ENCODE data around the gene SLC22A13.
"Not testable (repeated sequence)": the region's sequence is repeated elsewhere in the genome, so short reads cannot be mapped to it uniquely, and the experiment has no call there.

The SLC22A13 gene

DNA sequence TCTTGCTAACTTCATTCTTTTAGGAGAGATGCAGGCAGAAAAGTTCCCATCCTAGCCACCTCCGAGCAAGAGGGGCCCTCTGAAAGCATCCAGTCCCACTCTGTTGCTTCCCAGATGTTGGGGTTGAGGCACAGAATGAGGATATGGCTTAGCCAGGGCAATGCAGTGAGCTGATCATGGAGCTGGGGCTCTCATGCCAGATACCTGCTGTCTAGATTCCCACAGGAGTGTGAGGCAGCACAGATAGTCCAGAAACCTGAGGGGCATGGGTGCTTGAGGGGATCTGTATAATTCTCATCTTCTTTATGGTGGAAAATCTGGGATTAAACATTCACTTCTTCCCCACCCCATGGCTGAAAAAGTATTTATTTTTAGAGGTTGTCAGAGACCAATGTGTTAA, 1.2 kb downstream of the SLC22A13 start:
- no peak for DNase-seq

DNA sequence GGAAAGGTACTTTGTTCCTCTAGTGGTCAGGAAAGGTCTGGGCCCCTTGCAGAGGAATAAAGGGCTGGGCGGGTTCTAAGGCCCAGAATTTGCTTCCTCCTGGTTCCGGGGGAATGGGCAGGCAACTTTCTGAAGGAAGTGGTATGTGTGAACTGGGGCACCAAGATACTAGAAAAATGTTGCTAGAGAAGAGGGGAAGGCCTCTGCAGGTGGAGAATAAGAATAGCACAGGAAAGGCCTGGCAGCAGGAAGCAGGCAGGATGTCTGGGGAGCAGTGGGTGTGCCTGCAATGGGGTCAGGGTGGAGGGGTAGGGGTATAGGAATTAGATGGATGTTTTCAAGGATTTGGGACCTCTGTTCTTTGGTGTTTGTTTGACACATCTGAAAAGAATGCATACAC, 2.0 kb downstream of the SLC22A13 start:
- DNase-seq, result no peak

DNA sequence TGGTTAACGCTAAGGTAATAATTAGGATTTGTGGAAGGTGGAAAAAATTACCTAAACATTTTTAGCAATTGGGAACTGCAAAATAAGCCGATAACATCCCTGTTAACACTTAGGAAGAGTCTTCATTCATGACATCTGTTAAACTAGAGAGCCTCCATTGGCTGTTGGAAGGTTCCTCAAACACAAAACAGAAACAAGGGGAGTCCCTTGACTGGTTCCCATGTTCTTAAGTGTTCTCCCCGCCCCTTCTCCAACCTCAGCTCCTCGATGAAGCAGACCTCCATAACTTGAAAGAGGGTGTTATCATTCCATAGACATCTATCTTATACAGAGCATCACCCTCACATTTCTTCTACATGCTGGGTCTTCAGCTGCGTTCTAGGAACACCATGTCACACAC, 2.5 kb downstream of the SLC22A13 start:
- no peak for DNase-seq

DNA sequence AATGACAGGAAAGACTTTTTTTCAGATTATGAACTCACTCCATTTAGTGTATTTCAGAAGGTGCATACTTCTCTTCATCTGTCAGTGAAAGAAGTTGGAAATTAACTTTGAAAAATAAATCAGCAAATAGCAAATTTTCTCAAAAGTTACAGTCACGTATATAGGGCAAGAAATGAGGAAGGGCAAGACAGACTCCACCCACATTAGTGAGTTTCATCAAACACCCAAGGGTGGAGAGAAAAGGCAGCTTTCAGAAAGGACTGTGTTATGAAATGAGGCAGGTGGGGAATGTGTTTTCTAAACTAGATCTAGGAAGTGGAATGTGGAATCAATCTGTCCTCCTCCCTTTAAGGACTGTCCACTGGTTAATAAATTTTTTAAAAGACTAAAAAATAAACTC, 2.9 kb downstream of the SLC22A13 start:
- no peak for DNase-seq

DNA sequence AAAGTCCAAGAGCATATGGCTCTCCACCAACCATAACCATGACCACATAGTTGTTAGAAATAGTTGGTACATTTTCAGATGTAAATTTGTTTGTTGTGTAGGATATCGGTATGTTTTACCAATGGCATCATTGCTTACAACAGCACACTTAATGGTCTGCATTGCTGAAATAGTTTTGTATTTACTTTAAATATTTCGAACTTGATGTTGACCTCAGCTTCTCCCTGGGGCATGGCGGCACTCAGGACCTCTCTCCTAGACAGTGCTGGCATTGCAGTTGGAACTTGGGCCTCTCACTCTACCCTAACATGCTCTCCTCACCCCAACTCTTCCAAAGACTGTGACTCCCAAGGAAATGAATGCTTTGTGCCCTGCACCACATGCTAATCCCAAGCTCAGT, 5.0 kb downstream of the SLC22A13 start:
- DNase-seq, result no peak

DNA sequence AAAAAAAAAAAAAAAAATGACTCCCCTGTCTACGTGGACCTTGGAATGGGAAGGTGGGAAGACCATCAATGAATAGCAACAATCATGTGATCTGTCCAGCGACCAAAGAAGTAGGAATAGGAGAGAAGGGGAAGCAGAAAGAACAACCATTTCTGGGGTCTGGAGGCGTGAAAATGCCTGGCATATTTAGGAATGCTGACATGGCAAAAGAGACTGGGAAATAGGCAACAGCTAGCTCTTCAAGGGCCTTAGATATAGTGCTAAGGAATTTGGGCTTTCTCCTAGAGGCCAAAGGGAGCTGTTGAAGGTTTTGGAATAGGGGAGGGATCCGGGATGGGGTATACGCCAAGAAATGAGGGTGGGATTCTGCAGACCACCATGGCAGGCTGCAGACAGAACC, 5.9 kb downstream of the SLC22A13 start:
- no peak for DNase-seq

DNA sequence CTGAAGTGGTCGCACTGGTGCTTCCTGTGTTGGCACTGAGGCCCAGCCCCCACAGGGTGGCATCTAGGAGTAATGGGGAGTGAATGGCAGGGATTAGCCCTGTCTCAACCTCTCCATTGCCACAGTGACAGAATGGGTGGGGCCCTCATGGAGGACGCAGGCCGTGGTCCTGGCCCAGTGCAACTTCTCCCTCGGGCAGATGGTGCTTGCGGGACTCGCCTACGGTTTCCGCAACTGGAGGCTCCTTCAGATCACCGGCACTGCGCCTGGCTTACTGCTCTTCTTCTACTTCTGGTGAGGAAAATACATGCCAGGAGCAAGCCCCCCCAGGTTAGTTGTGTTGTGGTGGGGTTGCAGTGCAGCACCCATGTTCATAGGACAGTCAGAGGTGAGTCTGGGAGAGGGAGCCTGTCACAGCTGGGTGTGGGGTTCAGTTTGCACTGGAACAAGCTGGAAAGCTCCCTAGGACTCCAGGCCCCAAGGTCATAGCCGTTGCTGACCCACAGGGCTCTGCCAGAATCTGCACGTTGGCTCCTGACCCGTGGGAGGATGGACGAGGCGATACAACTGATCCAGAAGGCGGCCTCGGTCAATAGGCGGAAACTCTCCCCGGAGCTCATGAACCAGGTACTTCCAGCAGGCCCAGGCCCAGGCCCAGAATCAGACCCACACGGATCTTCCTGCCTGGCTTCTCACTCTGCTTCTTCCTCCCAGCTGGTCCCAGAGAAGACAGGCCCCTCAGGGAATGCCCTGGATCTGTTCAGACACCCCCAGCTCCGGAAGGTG, 9.4 kb downstream of the SLC22A13 start:
- no peak for DNase-seq

DNA sequence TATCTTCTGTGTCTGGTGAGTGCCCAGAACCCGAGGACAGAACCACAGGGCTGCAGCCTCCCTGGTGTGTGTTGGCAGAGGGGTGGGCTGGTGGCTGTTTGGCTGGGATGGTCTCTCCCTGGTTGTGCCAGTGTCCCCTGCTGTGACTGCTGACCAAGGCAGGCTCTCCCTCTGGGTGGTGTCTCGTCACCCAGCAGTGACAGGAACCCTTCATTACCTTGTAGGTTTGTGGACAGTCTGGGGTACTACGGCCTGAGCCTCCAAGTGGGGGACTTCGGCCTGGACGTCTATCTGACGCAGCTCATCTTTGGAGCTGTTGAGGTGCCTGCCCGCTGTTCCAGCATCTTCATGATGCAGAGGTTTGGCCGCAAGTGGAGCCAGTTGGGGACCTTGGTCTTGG, 10.0 kb downstream of the SLC22A13 start:
- no peak for DNase-seq

DNA sequence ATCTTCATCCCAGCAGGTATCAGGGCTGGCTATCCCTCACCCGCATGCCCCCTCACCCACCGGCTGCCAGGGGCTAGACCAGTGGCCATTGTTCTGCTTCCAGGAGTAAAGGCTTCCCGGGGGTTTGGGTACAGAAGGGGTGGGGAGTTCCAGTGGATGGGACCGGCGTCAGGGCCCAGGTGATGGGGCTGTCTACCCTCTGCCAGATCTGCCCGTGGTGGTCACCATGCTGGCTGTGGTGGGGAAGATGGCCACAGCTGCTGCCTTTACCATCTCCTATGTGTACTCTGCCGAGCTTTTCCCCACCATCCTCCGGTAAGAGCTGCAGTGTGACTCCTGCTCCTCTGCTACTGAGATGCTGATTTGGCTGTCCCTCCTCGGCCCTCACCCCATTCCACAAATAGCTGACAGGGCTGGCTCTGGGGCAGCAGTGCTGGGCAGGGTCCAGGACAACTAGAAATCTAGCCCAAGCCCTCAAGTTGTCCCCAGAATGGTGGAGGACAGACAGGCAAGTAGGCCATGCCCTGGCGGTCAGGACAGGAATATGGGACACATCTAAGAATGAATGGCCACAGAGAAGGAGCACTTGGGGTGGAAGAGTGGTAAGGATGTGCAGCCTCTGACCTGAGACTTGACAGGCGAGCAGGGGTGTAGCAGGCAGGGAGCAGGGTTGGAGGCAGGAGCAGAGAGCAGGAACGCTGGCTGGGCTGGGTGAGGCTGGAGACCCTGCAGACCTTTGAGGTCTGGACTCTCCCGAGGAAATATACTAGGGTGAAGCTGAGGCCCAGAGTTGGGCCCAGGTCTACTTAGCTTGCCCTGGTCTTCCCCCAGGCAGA, 10.7 kb downstream of the SLC22A13 start:
- no peak for DNase-seq

DNA sequence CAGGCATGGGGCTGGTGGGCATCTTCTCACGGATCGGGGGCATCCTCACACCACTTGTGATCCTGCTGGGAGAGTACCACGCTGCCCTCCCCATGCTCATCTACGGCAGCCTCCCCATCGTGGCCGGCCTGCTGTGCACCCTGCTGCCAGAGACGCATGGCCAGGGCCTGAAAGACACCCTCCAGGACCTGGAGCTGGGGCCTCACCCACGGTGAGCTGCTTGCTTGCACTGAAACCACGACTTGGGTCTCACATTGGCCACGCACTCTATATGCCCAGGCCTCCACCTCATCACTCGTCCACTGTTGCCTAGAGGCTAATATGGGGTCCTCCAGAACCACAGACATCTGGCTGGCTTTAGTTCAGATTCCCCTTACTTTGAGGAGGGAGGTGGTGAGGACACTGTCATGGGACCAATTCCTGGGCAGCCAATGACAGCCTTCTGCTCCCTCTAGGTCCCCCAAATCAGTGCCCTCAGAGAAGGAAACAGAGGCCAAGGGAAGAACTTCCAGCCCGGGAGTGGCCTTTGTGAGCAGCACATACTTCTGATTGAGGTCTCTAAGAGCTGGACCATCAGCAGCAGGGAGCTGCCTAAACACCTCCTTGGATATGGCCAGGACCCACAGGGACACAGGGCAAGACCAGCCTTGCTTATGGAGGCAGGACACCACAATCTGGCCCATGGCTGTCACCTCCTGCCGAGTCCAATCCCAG, 11.5 kb downstream of the SLC22A13 start:
- DNase-seq, result no peak

DNA sequence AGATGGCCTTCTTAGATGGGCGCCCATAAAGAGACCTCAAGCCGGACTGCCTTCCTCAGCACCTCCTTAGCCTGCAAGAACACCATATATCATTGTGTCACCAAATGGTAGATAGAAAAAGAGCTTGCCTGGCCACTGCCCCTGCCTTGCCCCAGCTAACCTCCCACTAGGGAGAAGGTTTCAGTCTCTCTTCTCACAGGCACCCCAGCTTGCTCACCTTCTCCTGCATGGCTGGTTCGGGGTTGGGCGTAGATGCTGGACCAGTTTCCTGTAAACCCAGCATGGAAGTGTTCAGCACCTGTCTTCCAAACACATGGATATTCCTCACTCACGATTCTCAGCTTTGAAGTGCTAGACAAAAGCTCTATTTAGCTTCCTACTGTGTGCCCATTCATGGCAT, 13.2 kb downstream of the SLC22A13 start:
- DNase-seq, result no peak

DNA sequence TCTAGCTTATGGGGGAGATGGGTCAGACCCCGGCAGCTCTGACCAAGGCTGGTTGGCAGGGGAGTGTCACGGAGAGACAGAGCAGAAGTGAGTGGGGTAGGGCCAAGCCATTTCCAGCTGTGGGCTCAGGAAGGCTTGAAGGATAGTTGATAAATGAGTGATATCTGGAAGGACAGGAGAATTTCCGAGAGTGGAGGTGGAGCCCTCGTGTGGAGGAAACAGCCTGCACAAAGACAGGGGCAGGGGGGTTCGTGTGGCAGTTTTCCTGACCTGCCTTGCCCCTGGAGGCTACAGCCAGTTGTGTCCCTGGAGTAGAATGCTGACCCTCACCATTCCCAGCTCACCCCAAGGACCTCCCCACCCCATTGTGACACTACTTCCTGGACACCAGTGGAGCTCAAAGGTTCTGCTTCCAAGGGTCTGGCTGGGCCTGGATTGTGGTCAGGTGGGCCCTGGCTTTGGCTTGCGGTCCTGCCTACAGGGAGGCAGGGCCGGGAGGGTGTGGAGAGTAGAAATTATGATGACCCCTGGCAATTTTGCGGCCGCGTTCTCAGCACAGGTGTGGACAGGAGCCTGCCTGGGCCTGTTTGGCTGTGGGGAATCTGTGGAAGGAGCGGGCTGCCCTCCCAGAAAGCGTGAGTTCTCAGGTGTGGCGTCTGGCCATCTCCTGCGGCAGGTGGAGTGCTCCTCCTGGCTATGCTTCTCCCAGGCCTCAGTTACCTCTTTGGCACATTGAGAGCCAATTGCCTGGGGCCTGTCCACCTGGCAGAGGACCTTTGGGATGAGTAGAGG, 16.5 kb downstream of the SLC22A13 start, which contains the start of gene SLC22A14:
Gene SLC22A14, plus strand, starts transcription at position 400 of the 792 bp plus-strand sequence. CDS start 23,733 bp downstream, outside the sequence.
- no peak for DNase-seq

DNA sequence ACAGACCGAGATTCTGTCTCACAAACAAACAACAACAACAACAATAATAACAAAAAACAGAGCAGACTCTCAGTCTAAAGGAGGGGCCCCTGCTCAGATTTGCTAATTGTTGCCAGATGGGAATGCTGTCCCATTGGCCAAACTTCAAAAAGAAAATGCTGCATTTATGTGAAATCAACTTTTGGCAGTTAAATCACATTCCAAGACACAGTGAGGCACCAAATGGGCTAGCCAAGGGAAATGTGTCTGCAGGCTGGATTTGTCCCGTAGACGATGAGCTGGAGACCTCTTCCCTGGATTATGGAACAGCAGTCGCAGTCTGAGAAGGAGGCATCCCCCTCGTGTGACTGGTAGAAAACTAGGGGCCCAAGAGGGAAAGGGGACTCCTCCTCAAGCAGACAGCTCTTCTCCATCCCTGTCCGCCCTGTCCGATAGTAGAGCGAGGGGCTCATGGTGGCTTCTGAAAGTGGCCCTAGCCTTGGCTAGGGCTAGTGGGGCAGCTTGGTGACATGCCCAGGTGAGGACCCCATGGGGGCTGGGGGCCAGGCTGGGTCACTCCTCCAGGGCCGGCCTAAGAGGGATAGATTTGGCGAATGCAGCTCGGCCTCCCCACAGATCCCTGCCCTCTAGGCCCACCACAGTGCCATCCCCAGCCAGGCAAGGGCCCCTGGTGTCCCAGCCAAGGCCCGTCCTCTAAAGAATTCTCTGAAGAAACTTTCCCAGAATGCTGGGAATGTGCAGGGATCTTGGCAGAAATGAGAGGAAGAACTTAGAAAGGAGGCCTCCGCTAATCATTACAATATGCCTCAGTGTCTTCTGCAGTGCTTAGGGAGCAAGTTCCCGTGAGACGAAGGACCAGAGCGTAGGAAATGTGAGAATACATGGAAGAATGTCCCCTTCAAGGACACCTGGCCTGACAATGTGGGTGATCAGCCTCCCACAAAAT, 18.5 kb downstream of the SLC22A13 start:
- no peak for DNase-seq

DNA sequence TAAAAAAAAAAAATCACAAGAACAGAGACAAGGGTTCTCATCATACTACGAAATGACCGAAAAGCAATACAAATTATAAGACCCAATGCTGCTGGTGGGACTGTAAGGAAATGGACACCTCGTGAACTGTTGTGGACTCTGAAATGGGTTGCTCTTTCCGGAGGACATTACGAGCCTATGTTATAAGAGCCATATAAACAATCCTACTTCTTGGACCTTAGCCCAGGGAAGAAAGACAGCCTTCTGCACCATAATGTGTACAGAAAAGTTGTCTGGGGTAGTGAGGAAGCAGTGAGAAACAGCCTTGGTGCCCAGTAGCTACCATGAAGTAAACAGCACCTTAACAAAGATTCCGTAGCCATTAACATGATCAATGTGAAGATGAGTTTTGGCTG, 19.1 kb downstream of the SLC22A13 start:
- DNase-seq, result no peak

DNA sequence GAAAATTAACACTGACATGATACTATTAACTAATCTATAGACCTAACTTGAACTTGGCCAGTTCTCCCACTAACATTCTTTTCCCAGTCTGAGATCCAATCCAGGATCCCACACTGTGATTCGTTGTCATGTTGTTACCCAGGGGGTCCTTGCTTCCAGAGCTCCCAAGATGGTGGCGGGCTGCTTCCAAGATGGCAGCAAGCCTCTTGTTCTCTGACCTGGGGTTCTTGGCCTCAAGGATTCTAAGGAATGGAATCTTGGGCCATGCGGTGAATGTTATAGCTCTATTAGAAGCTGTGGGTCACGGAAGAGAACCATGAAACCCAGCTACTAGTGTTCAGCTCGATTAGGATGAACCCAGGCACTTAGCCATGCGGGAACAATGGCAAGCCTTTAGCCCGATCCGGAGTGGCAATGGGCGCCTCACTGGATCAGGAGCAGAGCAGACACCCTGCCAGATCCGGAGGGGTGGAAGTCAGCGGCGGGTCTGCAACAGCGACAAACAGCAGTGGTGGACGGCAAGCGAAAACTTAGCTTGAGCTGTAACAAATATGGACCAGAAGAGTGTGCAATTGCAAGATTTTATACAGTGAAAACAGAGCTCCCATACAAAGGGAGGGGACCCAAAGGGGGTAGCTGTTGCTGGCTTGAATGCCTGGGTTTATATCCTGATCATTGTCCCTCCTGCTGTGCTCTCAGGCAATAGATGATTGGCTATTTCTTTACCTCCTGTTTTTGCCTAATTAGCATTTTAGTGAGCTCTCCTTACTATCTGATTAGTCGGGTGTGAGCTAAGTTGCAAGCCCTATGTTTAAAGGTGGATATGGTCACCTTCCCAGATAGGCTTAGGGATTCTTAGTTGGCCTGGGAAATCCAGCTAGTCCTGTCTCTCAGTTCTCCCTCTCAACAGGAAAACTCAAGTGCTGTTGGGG, 23.9 kb downstream of the SLC22A13 start:
- not testable (repeated sequence) for DNase-seq

DNA sequence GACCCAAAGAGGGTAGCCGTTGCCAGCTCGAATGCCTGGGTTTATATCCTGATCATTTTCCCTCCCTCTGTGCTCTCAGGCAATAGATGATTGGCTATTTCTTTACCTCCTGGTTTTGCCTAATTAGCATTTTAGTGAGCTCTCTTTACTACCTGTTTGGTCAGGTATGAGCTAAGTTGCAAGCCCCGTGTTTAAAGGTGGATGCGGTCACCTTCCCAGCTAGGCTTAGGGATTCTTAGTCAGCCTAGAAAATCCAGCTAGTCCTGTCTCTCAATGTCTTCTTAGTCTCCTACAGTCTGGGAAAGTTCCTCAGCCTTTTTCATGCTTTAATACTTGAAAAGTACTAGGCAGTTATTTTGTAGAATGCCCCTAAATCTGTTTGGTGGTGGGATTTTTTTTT, 31.4 kb downstream of the SLC22A13 start:
- DNase-seq, result not testable (repeated sequence)

DNA sequence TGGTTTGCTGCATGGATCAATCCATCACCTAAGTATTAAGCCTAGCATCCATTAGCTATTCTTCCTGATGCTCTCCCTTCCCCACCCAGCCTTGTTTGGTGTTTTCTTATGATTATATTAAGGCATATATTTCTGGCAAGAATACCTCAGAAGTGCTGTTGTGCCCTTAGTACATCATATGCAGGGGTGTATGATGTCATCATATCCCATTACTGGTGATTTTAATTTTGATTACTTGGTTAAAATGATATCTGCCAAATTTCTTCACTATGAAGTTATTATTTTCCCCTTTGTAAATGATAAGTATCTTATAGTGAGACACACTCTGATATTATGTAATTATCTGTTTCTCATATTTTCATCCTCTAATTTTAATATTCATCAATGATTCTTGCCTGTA, 31.9 kb downstream of the SLC22A13 start:
- DNase-seq, result no peak

DNA sequence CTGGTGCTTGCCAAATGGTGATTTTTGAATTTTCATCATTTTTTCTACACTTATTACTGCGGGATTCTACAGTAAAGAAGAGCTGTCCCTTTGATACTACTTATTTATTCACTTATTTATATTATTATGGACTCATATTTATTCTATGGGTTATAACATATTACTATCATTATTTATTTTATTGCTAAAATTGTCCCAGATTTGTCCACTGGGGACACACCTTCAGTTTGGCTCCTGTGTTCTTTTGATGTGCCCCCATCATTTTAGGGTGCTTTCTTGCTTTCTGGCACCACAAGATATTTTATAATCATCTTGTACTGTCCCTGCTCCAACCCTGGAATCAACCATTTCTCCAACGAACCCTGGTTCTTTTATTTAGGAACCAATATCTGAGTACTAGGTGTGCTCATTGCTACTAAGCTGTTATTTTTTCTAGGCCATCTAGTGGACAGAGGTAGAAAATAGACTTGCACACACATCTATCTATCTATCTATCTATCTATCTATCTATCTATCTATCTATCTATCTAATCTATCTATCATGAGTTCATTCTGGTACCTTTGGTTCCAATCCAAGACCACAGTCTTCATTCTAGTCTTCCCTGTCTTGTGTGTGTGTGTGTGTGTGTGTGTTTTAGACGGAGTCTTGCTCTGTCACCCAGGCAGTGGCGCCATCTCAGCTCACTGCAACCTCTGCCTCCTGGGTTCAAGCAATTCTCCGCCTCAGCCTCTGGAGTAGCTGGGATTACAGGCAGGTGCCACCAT, 32.5 kb downstream of the SLC22A13 start:
- no peak for DNase-seq

DNA sequence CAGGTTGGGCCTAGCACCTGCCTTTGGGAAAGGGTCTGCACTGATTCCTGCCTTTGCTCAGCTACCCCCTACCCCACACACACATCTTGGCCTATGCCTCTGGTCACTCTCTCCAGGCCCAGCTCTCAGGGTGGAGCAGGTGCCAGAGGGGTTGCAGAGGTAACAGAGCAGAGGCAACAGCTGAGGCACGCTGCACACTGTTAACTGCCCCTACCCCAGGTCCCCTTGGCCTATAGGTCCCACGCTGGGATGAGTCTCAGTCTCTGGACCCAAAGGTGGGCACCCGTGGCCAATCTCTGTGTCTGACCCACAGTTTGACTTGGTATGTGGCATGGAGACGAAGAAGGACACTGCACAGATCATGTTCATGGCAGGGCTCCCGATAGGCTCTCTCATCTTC, 41.3 kb downstream of the SLC22A13 start:
- DNase-seq, result no peak

DNA sequence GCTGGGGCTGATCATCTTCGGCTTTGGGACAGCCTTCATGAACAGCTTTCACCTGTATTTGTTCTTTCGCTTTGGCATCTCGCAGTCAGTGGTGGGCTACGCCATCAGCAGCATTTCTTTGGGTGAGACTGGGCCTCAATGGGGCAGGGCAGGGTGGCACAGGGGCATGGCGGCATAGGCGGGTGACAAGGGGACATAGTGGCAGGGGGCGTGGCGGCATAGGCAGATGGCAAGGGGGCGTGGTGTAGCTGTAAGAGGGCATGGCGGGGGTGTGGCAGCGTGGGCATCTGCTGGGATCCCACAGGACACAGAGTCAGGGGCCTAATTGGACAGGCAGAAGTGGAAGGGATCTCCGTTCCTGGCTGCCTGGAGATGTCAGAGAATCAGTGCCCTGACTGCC, 42.0 kb downstream of the SLC22A13 start:
- no peak for DNase-seq
